ENCODE data around the gene SVIL.
"Not testable (repeated sequence)": the region's sequence is repeated elsewhere in the genome, so short reads cannot be mapped to it uniquely, and the experiment has no call there.

- not testable (repeated sequence) for TF ChIP-seq SUZ12 (IDR thresholded peaks at IDR 0.05; ENCODE audit: extremely low read depth, insufficient read depth, insufficient read length); YY1 (IDR thresholded peaks at IDR 0.05; ENCODE audit: insufficient read depth, insufficient read length)
These were observed 52.0 kb downstream of the SVIL start for GRCh38 chr10:29582769-29583168.
